ENCODE measurements around the gene TNIP1. TPM values are rescaled to one million over a fixed set of nuclear protein-coding genes. Genes with fewer than 3 reads are reported as not detected.

TNIP1 gene
- total RNA-seq, 2 experiments from 2014 or later = 110 to 115 TPM

DNA sequence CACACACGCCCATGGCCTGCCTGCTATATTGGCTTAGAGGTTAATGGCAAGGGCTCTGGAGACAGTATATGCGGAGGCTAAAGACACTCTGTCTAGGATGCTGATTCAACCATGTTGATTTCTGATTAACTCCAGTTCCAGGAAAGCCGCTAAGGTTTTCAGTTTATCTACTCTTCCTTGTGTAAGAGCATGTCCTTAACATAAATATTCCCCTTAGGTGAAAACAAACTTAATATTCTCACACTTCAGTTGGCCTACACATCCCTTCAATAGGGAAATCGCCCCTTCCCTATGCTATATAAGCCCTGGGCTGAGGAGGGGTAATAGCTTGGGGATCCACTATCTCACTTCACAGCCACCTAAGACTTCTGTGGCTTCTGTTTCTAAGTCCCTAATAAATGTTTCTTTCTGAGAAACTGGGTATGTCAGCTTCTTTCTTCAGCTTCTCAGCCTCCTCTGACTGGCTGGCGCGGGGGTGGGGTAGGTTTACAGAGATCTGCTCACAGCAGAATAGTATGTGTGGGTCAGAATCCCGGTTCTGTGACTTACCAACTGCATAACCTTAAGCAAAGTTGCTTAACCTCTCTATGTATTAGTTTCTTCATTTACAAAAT is 64.8 kb downstream of the TNIP1 start:
- no peaks in the 10 kb centered on the region for H3K27me3 ChIP-seq (ENCODE audit: control insufficient read depth in 1 of 2, insufficient read depth in 2 of 2, low read length in 2 of 2)
- intact Hi-C loops (cut with DNase I, micrococcal nuclease) = no loop called here
- ATAC-seq (ENCODE audit: poor library complexity) (no peak), DNase-seq (no peak)
- POLR2A ChIA-PET = no interaction called here
- H3K36me3 Mint-ChIP-seq (ENCODE audit: low read depth) = no peaks in the 10 kb centered on the region
- no peak overlapping the region for H3K27ac Mint-ChIP-seq
- H3K4me1 ChIP-seq (ENCODE audit: insufficient read depth, low read length) = peaks cover 13% of the 10 kb centered on the region
- H3K36me3 ChIP-seq (ENCODE audit: insufficient read depth, low read length) = no peaks in the 10 kb centered on the region
- no peak overlapping the region for H3K27ac ChIP-seq (ENCODE audit: low read depth in 1 of 2, low read length in 2 of 2)
- no peak overlapping the region for H3K4me3 Mint-ChIP-seq
- H3K4me3 ChIP-seq (ENCODE audit: low read length) = no peak overlapping the region
- TF ChIP-seq, protein P1, sequence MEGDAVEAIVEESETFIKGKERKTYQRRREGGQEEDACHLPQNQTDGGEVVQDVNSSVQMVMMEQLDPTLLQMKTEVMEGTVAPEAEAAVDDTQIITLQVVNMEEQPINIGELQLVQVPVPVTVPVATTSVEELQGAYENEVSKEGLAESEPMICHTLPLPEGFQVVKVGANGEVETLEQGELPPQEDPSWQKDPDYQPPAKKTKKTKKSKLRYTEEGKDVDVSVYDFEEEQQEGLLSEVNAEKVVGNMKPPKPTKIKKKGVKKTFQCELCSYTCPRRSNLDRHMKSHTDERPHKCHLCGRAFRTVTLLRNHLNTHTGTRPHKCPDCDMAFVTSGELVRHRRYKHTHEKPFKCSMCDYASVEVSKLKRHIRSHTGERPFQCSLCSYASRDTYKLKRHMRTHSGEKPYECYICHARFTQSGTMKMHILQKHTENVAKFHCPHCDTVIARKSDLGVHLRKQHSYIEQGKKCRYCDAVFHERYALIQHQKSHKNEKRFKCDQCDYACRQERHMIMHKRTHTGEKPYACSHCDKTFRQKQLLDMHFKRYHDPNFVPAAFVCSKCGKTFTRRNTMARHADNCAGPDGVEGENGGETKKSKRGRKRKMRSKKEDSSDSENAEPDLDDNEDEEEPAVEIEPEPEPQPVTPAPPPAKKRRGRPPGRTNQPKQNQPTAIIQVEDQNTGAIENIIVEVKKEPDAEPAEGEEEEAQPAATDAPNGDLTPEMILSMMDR (IDR thresholded peaks at IDR 0.05) = no peak
- peaks cover 25% of the 10 kb centered on the region for H3K4me1 Mint-ChIP-seq (ENCODE audit: low read depth)
- peaks cover 8% of the 10 kb centered on the region for H3K27me3 Mint-ChIP-seq
- H3K9me3 ChIP-seq (ENCODE audit: control insufficient read depth in 1 of 2, insufficient read depth in 1 of 2, low read length in 2 of 2) = no peaks in the 10 kb centered on the region
- no peaks in the 10 kb centered on the region for H3K9me3 Mint-ChIP-seq
- CTCF ChIA-PET = no interaction called here

DNA sequence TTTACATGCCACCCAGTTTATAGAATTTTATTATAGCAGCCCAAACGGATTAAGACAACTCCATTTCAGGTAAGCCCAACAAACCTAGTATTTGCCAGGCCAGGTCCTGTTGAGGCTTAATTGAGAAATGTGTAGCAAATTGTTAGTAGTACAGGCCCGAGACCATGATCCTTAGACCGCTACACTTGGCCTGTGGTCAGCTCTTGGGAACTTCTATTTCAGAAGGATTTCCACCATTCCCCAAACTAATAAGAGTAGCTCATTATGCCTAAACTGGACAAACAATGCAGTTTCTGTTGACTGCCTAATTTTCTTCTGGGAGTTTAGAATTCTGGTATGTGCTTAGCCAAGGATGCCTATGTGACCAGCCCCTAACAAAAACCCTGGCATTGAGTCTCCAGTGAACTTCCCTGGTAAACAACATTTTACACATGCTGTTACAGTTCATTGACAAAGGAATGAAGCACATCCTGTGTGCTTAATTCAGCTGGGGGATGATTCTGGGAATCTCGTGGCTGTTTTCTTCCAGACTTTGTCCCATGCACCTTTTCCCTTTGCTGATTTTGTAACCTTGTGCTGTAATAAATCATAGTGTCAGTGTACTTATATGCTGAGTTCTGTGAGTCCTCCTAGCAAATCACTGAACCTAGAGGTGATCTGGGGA is 66.0 kb downstream of the TNIP1 start:
- DNase-seq (no peak), ATAC-seq (ENCODE audit: poor library complexity) (no peak)
- H3K36me3 ChIP-seq (ENCODE audit: insufficient read depth, low read length) = no peaks in the 10 kb centered on the region
- intact Hi-C loops (cut with DNase I, micrococcal nuclease) = no loop called here
- TF ChIP-seq, protein P1 (IDR thresholded peaks at IDR 0.05) = no peak
- no peak overlapping the region for H3K4me3 ChIP-seq (ENCODE audit: low read length)
- POLR2A ChIA-PET = no interaction called here
- Mint-ChIP-seq H3K27ac (no peak overlapping the region), H3K4me3 (no peak overlapping the region), H3K27me3 (peaks cover 12% of the 10 kb centered on the region), H3K4me1 (ENCODE audit: low read depth) (peaks cover 15% of the 10 kb centered on the region), H3K36me3 (ENCODE audit: low read depth) (no peaks in the 10 kb centered on the region), H3K9me3 (no peaks in the 10 kb centered on the region)
- no peak overlapping the region for H3K27ac ChIP-seq (ENCODE audit: low read depth in 1 of 2, low read length in 2 of 2)
- CTCF ChIA-PET = no interaction called here
- H3K27me3 ChIP-seq (ENCODE audit: control insufficient read depth in 1 of 2, insufficient read depth in 2 of 2, low read length in 2 of 2) = no peaks in the 10 kb centered on the region
- peaks cover under 1% of the 10 kb centered on the region for H3K4me1 ChIP-seq (ENCODE audit: insufficient read depth, low read length)
- H3K9me3 ChIP-seq (ENCODE audit: control insufficient read depth in 1 of 2, insufficient read depth in 1 of 2, low read length in 2 of 2) = no peaks in the 10 kb centered on the region

DNA sequence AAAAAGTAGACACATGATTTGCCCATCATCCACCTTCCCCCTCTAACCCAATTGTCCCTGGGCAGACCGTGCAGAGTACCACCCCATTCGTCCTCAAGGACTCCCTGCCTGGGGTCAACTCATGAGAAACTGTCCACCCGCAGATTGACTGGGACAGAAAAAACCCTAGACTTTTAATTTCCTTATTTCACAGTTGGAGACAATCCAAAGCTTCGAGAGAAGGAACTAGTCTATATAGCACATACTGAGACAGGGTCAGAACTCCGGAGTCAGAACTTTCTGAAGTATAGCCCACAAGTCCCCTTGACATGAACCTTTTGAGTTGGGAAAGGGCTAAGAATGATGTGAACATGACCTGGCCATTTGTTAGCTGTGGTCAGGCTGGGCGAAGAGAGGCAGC is 68.0 kb downstream of the TNIP1 start:
- Mint-ChIP-seq H3K9me3 (no peaks in the 10 kb centered on the region), H3K27ac (no peak overlapping the region), H3K4me3 (no peak overlapping the region), H3K4me1 (ENCODE audit: low read depth) (no peaks in the 10 kb centered on the region), H3K27me3 (peaks cover 26% of the 10 kb centered on the region), H3K36me3 (ENCODE audit: low read depth) (no peaks in the 10 kb centered on the region)
- no peak for ATAC-seq (ENCODE audit: poor library complexity)
- POLR2A ChIA-PET = no interaction called here
- no peaks in the 10 kb centered on the region for H3K27me3 ChIP-seq (ENCODE audit: control insufficient read depth in 1 of 2, insufficient read depth in 2 of 2, low read length in 2 of 2)
- H3K36me3 ChIP-seq (ENCODE audit: insufficient read depth, low read length) = no peaks in the 10 kb centered on the region
- no peak for DNase-seq
- CTCF ChIA-PET = no interaction called here
- no peak overlapping the region for H3K4me3 ChIP-seq (ENCODE audit: low read length)
- H3K4me1 ChIP-seq (ENCODE audit: insufficient read depth, low read length) = no peaks in the 10 kb centered on the region
- H3K27ac ChIP-seq (ENCODE audit: low read depth in 1 of 2, low read length in 2 of 2) = no peak overlapping the region
- intact Hi-C loops (cut with DNase I, micrococcal nuclease) = no loop called here
- H3K9me3 ChIP-seq (ENCODE audit: control insufficient read depth in 1 of 2, insufficient read depth in 1 of 2, low read length in 2 of 2) = no peaks in the 10 kb centered on the region
- TF ChIP-seq, protein P1 (IDR thresholded peaks at IDR 0.05) = no peak
